ENCODE data around the gene HLA-G.

HLA-G gene

DNA sequence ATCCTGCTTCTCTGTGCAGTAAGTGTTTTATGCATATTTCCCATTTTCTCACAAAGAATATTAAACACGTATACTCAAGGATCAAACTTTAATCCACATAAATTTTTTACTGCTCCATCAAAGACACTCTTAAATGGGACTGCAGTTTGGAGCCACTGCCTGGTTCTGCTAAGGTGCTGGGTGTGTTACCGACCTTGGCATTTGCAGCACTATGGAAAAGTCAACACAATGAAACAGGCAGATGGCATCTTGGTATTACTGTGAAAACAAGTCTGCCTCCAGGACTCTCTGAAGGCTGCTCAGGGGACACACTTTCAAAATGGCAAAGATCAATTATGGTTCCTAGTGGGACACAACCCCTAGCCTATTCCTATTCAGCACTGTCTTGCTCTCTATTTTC, 17.3 kb upstream of the HLA-G start:
- no peak for TF ChIP-seq CTCF (conservative IDR thresholded peaks at IDR 0.05)

DNA sequence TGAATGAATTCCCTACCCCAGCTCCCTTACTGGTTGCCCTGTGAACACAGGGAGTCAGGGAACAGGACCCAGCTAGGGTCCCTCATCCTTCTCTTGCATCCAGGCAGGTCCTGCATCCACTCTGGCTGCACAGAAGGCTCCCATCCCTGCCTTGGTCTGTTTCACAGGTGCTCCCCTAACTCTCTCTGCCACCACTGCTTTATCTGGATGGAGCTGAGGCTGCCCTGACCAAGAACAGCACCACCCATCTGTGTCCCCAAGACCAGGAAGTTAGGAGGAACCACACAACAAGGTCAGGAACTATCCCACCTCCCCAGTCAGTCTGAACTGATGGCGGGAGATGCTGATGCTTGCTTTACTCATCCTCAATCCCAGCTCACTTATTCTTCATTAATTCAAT, 16.2 kb upstream of the HLA-G start:
- no peak for TF ChIP-seq CTCF (conservative IDR thresholded peaks at IDR 0.05)
- no peak overlapping the region for H3K27ac ChIP-seq

More for the DNA sequence above, 17.3 kb upstream of the HLA-G start:
- H3K27ac ChIP-seq: peak overlapping the region; percentile 16; the same call in 1 of the 2 replicates

DNA sequence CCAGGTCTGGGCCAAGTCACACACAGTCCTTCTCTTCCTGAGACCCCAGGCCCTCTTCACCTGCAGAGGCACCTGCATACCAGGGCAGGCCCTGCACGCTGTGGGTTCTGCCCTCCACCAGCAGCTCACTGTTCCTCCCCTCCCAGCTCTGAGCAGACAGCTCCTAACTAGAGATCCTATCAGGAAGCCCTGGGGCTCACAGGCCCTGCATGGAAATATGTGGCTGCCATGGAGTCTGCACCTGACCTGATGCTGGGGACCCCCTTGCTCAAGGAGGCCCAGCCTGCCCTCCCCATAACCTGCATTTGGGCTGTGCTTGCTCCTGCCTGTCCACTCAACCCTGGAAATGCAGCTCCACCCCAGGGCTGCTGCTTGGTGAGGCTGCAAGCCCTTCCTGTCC, 14.6 kb upstream of the HLA-G start:
- no peak overlapping the region for H3K27ac ChIP-seq
- TF ChIP-seq CTCF (conservative IDR thresholded peaks at IDR 0.05): no peak

DNA sequence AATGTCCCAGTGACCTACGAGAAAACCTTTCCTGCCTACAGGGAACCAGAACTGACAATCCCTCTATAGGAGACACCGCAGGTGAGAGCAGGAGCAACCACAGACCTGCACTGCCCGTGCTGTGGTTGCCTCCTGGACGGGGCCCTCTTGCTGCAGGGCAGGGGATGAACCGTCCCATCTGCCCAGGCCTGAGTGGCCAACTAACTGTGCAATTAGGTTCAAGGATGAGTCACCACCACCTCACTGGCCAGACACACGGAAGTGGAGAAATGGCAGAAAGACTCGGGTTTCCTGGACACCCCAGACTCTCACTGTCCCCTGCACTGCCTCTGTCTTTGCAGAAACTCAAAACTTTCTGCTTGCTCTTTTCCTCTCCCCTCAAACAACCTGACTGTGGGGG, 13.8 kb upstream of the HLA-G start:
- no peak overlapping the region for H3K27ac ChIP-seq

GRCh38 chr6:29814379-29815117, 13.1 kb upstream of the HLA-G start:
- no peak overlapping the region for H3K27ac ChIP-seq
- TF ChIP-seq CTCF (conservative IDR thresholded peaks at IDR 0.05): no peak

More for the DNA sequence above, 13.8 kb upstream of the HLA-G start:
- TF ChIP-seq CTCF (conservative IDR thresholded peaks at IDR 0.05): no peak

DNA sequence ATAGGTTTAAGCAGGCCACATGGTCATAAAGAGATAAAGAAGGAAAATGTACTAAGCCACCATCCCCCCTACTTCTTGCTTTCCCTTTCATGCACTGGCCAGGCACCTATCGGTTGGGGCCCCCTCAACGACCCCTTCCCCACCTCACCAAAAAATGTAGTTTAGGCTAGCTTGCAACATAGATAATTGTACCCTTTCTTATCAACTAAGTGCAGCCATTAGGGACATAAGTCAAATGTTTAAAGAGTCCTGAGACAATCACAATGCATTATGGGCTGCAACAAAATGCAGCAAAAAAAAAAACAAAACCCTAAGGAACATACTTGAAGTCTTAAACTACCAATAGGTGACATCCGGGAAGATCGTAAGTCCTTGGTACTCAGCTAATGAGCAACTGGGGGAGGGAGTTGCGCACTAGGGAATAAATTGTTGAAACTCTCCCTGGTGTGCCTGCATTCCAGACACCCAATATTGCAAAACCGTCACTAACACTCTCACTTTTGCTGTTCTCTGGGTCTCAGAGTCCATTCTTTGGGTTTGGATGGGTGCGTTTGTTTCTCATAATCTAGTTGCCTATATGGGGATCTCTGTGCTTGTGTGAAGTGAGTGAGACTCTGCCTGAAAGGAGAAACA, 12.4 kb upstream of the HLA-G start:
- TF ChIP-seq CTCF (conservative IDR thresholded peaks at IDR 0.05): no peak

GRCh38 chr6:29816030-29816429, 11.6 kb upstream of the HLA-G start:
- no peak for TF ChIP-seq CTCF (conservative IDR thresholded peaks at IDR 0.05)

More for the DNA sequence above, 12.4 kb upstream of the HLA-G start:
- H3K27ac ChIP-seq: no peak overlapping the region

More at GRCh38 chr6:29816030-29816429, 11.6 kb upstream of the HLA-G start:
- no peak overlapping the region for H3K27ac ChIP-seq

Data from VCaP (cell line).